ENCODE measurements around the gene WEE2.

Gene WEE2

DNA sequence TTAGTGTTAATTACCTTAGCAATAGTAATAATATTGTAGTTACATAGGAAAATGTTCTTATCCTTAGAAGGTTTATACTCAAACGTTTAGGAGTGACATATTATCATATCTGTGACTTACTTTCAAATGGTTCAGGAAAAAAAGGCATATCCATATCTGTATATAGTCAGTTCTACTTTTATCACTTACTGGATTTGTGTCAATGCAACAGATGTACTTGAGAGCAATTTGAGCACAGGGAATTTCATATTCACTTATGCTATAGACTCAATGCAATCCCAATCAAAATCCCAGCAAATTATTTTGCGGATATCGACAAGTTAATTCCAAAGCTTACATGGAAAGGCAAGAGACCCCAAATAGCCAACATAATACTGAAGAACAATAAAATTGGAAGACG is 16.2 kb upstream of the WEE2 start:
- no peak for DNase-seq

DNA sequence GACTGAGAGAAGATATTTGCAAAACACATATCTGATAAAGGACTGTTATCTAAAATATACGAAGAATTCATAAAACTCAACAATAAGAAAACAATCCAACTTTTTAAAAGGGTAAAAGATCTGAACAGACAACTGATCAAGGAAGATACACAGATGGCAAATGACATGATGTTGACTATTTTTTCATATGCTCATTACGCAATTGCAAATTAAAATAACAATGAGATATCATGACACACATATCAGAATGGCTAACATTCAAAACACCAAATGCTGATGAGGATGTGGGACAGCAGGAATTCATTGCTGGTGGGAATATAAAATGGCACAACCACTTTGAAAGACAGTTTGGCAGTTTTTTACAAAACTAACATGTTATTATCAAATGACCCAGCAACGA is 15.1 kb upstream of the WEE2 start:
- DNase-seq = no peak

DNA sequence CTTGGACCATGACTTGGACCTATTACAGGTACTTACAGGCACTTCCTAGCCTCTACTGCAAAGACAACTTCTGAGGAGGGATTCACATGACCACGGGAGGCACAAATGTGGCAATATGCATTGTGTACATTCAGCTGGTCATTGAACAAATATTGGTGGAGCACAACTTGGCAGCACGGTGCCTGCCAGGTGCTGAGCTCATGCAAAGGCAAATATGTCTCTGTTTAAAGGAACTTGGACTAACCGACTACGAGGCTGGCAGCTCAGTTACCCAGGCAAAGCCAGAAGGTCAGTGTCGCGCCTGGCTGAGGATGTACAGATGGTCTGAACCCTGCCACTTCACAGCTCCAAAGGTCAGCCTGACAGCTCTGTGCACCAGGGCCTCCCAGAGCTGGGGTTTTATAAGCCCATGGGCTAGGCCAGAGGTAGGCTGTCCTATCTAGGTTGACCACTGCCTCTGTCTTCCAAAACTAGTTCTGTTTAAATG is 12.3 kb upstream of the WEE2 start:
- DNase-seq = no peak

DNA sequence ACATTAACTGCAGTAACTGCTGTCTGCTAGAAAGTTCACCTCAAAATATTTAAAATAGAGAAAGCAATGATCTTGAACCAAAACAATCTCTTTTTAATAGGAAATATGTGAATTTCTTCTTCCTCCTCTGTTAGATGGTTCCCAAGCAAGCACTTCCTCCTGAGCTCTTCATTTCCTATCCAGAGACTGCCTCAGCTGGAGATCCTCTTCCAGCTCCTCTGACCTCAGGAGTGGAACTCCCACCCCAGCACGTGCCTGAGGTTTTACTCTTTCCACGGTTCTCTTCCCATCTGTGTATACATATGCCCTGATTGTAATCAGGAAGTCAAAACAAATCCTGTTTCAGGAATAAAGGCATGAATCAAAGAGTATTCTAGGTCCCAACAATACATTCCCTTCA is 11.8 kb upstream of the WEE2 start:
- no peak for DNase-seq

DNA sequence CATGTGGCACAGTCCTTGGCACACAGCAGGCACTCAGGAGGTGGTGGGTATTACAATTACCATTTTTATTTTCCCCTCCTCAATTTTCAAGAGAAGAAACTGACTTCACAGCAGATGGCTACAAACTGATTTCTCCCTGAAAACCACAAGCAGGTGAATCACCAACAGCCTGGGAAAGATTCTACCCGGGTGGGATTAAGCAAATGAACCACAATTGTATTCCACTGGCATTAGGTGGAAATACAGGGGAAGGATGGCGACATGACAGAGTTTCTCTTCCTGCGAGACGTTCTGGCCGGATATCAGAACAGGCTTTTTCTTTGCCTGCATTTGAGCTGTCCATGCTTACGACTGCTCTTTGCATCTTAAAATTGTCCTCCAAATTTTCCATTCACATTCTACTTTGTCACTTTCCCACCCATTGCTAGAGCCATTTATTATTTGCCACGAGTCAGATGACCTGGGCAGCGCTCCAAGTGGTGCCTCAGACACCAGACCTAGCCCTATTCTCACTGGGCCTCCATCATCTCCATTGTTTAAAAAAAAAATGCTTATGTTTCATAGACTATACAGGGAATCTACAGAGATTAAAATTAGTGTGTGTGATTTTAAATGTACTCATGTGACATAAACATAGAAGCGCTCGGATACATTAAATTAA is 10.8 kb upstream of the WEE2 start:
- DNase-seq = no peak

GRCh38 chr7:141698247-141699015 is 9.7 kb upstream of the WEE2 start:
- DNase-seq = no peak

- DNase-seq = no peak
Observed at GRCh38 chr7:141699860-141700259, 8.3 kb upstream of the WEE2 start.

DNA sequence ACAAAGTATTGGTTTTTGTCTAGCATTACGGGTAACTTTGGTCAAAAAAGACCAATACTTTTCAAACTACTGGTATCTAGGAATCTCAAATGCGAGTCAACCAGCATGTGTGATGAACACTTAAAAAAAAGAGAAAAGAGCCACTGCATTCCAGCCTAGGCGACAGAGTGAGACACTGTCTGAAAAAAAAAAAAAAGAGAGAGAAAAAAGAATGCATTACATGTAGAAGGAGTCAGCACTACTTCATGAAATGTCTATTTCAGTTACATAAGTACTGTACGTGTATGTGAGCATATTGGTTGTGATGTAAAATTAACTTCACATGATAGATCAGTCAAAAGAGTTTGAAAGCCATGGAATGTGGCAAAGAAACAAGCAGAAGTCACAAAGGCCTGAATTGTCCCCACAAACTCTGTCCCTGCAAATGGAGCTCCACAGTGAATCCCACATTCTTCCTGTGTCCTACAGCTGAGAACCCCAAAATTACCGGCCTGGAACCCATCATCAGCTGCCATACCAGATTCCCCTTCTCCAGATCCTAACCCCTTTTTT is 7.8 kb upstream of the WEE2 start:
- DNase-seq = no peak

- DNase-seq = no peak
Observed at GRCh38 chr7:141700848-141701371, 7.2 kb upstream of the WEE2 start.

DNA sequence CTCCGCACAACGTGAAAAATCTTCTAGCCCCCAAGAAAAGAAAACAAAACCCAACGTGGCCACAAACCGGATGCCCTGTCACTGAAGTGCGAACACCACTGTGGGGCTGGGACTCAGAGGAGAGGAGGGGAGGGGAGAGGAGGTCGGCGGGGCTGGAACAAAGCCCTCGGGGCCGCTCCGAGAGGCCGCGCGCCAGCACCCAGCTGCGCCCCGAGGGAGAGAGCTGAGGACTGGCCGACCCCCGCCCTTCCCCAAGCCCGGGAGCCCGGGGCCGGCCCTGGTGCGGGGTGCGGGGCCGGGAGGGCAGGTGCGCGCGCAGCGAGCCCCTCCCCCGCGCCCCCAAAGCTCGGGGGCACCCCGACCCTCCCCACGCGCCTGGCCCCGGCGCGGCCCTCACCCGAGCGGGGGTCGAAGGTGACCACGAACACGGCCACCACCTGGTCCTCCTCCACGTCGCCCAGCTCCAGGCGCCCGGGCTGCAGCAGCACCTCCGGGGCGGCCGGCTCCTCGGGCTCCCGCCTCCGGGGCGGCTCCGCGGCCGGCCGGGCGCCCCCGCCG is 6.6 kb upstream of the WEE2 start:
- peak; percentile 44 for DNase-seq

DNA sequence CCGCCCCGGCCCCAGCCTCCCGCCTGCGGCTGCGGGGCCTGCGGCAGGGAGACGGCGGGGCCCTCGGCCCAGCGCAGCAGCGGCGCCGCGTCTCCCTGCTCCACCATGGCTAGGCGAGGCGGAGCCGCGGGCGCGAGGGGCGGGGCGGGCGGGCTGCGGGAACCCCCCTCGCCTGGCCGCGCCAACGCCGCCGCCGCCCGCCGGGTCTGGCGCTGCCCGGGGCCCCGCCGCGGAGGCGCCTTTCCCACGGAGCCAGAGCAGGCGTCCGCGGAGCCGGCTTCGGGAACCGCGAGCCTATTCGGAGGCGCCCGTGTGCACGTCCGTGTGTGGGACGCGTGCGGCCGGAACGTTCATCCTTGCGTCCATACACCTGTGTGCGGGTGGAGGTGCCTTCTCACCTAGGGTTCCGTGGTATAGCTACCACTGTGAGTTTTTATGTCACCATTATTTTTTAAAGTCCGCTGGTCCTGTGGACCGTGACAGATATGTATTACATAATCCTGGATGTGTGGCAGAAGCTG is 6.0 kb upstream of the WEE2 start, which contains the start of gene DENND11:
Gene DENND11 (minus strand): TSS at position 120 of the 521 bp plus-strand sequence. CDS start 13 bp downstream, at position 107.
- peak; percentile 55 for DNase-seq

DNA sequence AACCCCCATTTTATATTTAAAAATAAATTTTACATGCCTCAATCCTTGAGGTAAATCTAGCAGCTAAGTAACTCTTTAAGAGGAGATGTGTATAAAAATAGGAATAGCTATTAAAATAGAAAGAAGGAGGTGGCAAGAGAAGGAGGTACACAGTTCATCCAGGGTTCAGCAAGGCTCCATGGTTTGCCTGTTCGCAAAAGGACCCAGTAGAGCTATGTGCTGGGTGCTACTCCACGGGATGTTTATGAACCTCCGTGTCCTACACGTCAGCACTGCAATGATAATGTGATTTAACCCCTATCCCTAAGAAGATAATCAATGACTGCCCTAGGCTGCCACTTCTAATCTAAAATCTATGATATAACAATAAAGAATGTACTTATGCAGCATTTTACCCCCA is 5.3 kb upstream of the WEE2 start:
- DNase-seq = no peak

- DNase-seq = no peak
Observed at GRCh38 chr7:141704112-141704511, 4.0 kb upstream of the WEE2 start.

GRCh38 chr7:141704741-141705140 is 3.4 kb upstream of the WEE2 start:
- no peak for DNase-seq

DNA sequence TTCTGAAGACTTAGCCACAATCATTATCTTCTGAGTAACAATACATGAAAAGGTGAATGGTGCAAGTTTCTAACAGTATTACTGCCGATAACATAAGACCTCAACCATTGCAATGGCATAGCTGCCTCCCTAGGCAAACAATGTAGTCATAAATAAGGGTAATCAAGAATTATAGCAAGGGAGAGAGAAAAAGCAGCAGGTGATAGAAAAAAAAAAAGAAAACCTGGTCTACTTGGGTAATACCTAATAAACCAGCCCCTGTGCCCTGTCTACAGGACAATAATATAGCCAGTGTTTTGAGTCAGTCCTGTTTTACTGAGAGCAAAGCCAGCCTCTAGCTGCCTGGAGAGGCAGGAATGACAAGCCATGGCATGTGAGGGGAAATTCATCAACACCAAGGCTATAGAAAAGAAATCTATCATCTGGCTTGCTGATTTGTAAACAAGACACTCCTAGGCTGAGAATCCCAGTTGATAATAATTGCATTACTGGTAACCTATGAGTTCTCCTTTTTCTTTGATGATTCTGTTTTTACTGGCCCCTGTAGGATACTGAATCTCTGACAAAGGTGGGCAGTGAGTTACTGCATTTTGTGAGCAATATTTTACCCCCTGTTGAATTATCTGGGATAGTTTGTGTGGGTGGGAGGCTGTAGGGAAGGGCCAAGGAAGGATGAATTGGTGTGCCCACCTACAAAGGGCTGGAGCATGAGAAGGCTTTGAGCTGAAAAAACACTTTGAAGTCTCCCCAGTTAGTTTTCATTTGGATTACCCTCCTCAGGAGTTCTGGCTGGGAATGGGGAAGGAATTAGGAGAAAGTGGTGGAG is 1.7 kb upstream of the WEE2 start:
- peak; percentile 54 for DNase-seq

GRCh38 chr7:141709318-141709717 is 1.2 kb downstream of the WEE2 start:
- no peak for DNase-seq

DNA sequence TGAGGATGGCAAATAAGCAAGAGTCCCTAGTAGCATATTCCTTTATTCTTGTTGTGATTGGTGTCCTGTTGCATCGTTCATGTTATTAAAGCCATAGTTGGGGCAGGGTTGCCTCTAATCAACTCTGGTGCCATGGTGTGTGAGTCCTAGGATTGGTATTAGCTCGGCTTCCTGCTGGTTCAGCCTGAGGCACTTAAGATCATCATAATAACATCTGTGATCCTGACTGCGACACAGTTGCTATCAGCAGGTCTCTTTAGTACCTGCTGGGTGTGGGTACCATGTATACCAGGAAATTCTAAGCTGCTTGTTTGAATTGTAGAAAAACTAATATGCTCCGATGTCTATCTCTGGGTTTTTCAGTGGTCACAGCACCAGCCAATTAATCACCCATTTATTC is 1.6 kb downstream of the WEE2 start:
- DNase-seq = no peak

DNA sequence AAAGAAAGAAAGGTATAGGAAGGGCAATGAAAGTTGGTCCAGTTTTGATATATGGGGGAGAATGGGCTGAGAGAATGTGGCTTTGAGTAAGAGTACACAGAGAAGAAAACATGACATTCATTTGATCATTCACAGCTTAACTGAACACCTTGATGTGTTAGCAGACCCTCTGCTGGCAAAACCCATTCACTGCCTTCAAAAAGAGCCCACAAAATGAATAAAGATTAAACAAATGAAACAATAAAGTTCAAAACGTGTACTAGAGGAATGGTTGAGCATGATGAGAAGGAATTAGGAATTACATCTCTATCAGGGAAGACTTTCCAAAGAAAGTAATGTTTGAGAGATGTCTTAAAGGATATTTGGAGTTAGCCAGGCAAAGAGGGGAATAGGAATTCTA is 2.1 kb downstream of the WEE2 start:
- no peak for DNase-seq

DNA sequence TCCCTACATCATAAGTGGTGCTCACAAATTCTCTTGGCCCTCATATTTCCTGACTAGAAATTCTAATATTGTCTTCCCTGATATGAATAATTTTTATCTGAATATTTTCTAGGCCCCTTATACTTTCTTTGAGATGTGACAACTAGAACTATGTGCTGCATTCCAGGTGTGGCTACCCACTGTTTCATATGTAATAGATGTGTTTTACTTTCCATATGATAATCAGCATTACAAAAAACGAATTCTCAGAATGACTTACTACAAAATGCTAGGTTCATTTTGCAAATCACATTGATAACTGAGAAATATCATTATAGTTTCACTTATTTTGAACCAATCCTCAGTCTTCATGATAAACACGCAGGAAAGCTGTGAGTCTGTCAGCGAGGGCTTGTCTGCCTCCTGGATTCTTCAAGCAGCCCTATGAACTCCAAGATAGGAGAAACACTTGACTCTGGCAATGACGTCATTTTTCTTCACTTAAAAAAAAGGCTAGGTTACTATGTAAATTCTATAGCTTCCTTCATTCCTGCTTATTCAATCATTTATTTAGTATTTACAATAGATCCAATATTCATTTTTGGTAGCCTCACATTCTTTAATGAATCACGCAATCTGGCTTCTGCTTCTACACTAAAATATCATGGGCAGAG is 4.6 kb downstream of the WEE2 start:
- DNase-seq = no peak

DNA sequence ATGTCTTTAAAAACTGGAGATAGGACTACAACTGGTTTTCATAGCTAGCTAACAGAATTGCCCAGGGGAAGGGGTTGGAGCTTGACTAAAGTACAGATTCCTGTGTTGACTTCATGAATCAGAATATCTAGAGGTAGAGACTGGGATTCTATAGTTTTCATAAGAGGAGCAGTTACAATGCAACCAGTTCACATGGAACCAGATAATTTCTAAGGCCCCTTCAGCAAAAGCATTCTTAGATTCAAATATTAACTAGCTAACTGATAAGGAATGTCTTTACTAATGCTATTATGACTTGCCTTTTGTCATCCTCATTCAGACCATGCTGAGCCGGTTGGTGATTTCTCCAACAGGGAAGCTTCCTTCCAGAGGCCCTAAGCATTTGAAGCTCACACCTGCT is 5.7 kb downstream of the WEE2 start:
- DNase-seq = no peak

GRCh38 chr7:141714571-141714970 is 6.4 kb downstream of the WEE2 start:
- no peak for DNase-seq

DNA sequence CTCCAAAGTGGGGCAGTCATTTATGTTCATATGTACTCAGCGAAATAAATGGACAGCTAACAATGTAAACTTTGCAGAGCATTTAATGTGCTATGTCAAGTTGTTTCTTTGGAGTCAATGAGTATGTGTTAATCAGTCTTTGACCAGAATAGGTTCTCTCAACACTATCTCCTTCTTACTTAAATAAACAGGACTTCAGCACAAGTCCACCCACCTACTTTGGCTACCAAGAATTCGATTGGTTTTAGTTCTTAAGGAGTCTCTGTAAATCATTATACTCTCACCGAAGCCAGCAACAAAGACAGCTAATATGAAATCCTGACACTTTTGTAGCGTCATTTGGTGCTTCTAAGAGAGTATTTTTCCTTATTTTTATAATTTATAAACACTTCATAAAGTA is 6.9 kb downstream of the WEE2 start:
- DNase-seq = no peak

Measured in NCI-H1105 (cell line).